ENCODE data around the gene GJA1. TPM values are rescaled to one million over a fixed set of nuclear protein-coding genes. Genes with fewer than 3 reads are reported as not detected.

GJA1 gene
- total and polyA plus RNA-seq, 2 of the 4 experiments (the other 2 are of a cell fraction), result 180 to 323 TPM

GRCh38 chr6:121408321-121408720 is 27.1 kb upstream of the GJA1 start:
- dilution Hi-C loops (cut with HindIII; ENCODE audit: low sequenced_read_pairs, unreplicated experiment) (no loop called here), in situ Hi-C loops (cut with MboI; ENCODE audit: low sequenced_read_pairs) (no loop called here), intact Hi-C loops (cut with micrococcal nuclease) (no loop called here)
- peaks cover 2% of the 10 kb centered on the region; the same call in 1 of the 2 replicates for H3K27me3 ChIP-seq (ENCODE audit: control insufficient read depth, insufficient read depth, low read length)
- no peak overlapping the region for H3K56ac ChIP-seq (ENCODE audit: extremely low read depth, insufficient read depth, low read length)
- no peaks in the 10 kb centered on the region for H3K9me3 ChIP-seq (ENCODE audit: control insufficient read depth, insufficient read depth, low read length)
- no peak overlapping the region for H4K8ac ChIP-seq (ENCODE audit: low read depth in 2 of 2, low read length in 2 of 2)
- H4K5ac ChIP-seq (ENCODE audit: low read depth, low read length), result no peak overlapping the region
- no peak overlapping the region for H2AFZ ChIP-seq (replicated peaks; ENCODE audit: low read length, poor library complexity)
- H4K91ac ChIP-seq (ENCODE audit: insufficient read depth, low read depth, low read length), result no peak overlapping the region
- no peaks in the 10 kb centered on the region for H3K9me1 ChIP-seq (ENCODE audit: insufficient read depth, low read length)
- H2AK9ac ChIP-seq (replicated peaks; ENCODE audit: low read depth, low read length, poor library complexity), result no peak overlapping the region
- no peak overlapping the region for H3K18ac ChIP-seq (ENCODE audit: low read depth, low read length)
- no peaks in the 10 kb centered on the region for H3K4me1 ChIP-seq (ENCODE audit: control insufficient read depth, insufficient read depth, low read length)
- no peak overlapping the region for H3K4me2 ChIP-seq (ENCODE audit: low read depth, low read length)
- H2BK120ac ChIP-seq (ENCODE audit: low read depth, low read length), result no peak overlapping the region
- ATAC-seq (ENCODE audit: low read depth) (no peak), DNase-seq (no peak)
- H2BK15ac ChIP-seq (ENCODE audit: low read depth, low read length), result no peak overlapping the region
- POLR2A ChIA-PET (ENCODE audit: unreplicated experiment), result interaction anchor here (0.6 kb wide), 1 partner anchor 12 kb away, joined by 14 read pairs; no protein-coding TSS in a partner anchor
- H3K9ac ChIP-seq (ENCODE audit: low read depth, low read length), result no peak overlapping the region
- H2BK20ac ChIP-seq (ENCODE audit: low read depth, low read length), result no peak overlapping the region
- H3K4ac ChIP-seq (ENCODE audit: low read depth, low read length), result no peak overlapping the region
- no peak overlapping the region for H3K23ac ChIP-seq (ENCODE audit: low read depth, low read length)
- no peak overlapping the region for H3K27ac ChIP-seq (ENCODE audit: insufficient read depth, low read length)
- 94% methylated on average over 13 of the region's 19 CpGs; no CpG with 5 or more reads in 1 of the 2 experiments for WGBS, 2 experiments (ENCODE audit: extremely low coverage in 2 of 2, insufficient read length in 1 of 2)
- H3K4me3 ChIP-seq (ENCODE audit: insufficient read depth, low read depth, low read length), result no peak overlapping the region
- H3K14ac ChIP-seq (replicated peaks; ENCODE audit: low read depth, low read length), result no peak overlapping the region
- TF ChIP-seq POLR2A (IDR thresholded peaks at IDR 0.05; ENCODE audit: low read depth, low read length), result no peak
- TF ChIP-seq NFE2L2 (IDR thresholded peaks at IDR 0.05; ENCODE audit: low read depth, low read length), result no peak
- TF ChIP-seq CHD1 (IDR thresholded peaks at IDR 0.05; ENCODE audit: low read depth, low read length), result no peak
- no peak for TF ChIP-seq CEBPB (IDR thresholded peaks at IDR 0.05; ENCODE audit: low read depth, low read length)
- TF ChIP-seq FOS (IDR thresholded peaks at IDR 0.05; ENCODE audit: low read depth, low read length), result no peak
- no peak for TF ChIP-seq MXI1 (IDR thresholded peaks at IDR 0.05; ENCODE audit: borderline replicate concordance, low read depth, low read length)
- TF ChIP-seq MAZ (IDR thresholded peaks at IDR 0.05; ENCODE audit: borderline replicate concordance, low read depth, low read length), result no peak
- TF ChIP-seq RFX5 (IDR thresholded peaks at IDR 0.05; ENCODE audit: low read depth, low read length), result no peak
- TF ChIP-seq RAD21 (IDR thresholded peaks at IDR 0.05; ENCODE audit: low read length), result no peak
- H2BK5ac ChIP-seq (ENCODE audit: low read depth, low read length, poor library complexity, severe bottlenecking), result no peak overlapping the region
- CTCF ChIA-PET, result no interaction called here
- H4K20me1 ChIP-seq (ENCODE audit: insufficient read depth, low read length), result no peaks in the 10 kb centered on the region
- no peaks in the 10 kb centered on the region for H3K36me3 ChIP-seq (ENCODE audit: control insufficient read depth, insufficient read depth, low read length)
- BruUV-seq (replicated peaks), result no TSS peak
- H2AK5ac ChIP-seq (ENCODE audit: low read depth, low read length), result no peak overlapping the region
- H3K79me1 ChIP-seq (ENCODE audit: low read depth in 1 of 2, low read length in 2 of 2), result no peaks in the 10 kb centered on the region

All from IMR-90 (cell line).